PC-9 (cell line): ENCODE results near the gene GABARAP.

Source experiments
- EZH2 ChIP-seq: fragments of 200-600 bp; sonication (generic); IDR thresholded peaks from 2 replicates; pipeline ENCODE4 v1.8.0; 2017; ENCODE audit warnings: antibody characterized with exemption, low read depth
- TF ChIP-seq, protein P1 (sequence below): fragments of 200-600 bp; sonication (generic); conservative IDR thresholded peaks from 2 replicates; pipeline ENCODE4 v1.6.1; 2017; ENCODE audit warnings: mixed run types, antibody characterized with exemption, mild to moderate bottlenecking, moderate library complexity

DNA sequence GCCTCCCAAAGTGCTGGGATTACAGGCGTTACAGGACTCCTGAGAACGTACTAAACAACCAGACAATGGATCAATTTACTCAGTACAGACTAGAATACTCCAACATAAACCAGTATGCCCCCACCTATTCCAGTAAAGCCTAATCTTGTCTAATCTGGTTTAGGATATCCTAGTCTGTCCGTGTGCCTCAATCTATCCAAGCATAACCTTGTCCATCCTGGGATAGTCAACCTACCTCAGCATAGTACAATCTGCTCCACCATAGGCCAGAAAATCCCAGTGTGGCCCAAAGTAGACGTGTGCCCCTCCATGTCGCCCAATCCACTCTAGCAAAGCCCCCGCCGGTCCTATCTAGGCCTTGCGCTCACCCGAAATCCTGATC is 8.6 kb downstream of the GABARAP start:
- TF ChIP-seq, protein P1, sequence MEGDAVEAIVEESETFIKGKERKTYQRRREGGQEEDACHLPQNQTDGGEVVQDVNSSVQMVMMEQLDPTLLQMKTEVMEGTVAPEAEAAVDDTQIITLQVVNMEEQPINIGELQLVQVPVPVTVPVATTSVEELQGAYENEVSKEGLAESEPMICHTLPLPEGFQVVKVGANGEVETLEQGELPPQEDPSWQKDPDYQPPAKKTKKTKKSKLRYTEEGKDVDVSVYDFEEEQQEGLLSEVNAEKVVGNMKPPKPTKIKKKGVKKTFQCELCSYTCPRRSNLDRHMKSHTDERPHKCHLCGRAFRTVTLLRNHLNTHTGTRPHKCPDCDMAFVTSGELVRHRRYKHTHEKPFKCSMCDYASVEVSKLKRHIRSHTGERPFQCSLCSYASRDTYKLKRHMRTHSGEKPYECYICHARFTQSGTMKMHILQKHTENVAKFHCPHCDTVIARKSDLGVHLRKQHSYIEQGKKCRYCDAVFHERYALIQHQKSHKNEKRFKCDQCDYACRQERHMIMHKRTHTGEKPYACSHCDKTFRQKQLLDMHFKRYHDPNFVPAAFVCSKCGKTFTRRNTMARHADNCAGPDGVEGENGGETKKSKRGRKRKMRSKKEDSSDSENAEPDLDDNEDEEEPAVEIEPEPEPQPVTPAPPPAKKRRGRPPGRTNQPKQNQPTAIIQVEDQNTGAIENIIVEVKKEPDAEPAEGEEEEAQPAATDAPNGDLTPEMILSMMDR: no peak
- TF ChIP-seq EZH2: no peak
